H1 (cell line): ENCODE measurements around the gene DENND1A. TPM values are rescaled to one million over a fixed set of nuclear protein-coding genes. Genes with fewer than 3 reads are reported as not detected.

Experiments used
- CHD7 ChIP-seq: fragments of 300-600 bp; sonication (generic); IDR thresholded peaks from 2 replicates; pipeline ENCODE4 v1.7.1; 2012; ENCODE audit warnings: low read length, moderate library complexity, mild to moderate bottlenecking, inconsistent platforms; ENCODE audit not compliant: insufficient replicate concordance
- CTCF ChIP-seq, 3 experiments: IDR thresholded peaks; 1 replicate in 2 of 3; 2 replicates in 1 of 3; pipeline versions ENCODE4 v1.5.1 to v1.6.1; 2011; ENCODE audit warnings: low read length in 3 of 3, mild to moderate bottlenecking in 3 of 3, inconsistent platforms in 2 of 3, low read depth in 1 of 3, moderate library complexity in 1 of 3; ENCODE audit not compliant: insufficient read depth in 1 of 3; ENCODE audit errors: control extremely low read depth in 1 of 3
- RAD21 ChIP-seq, 2 experiments: IDR thresholded peaks in 1 of 2; conservative IDR thresholded peaks in 1 of 2; 2 replicates each; pipeline ENCODE4 v1.6.1; 2011; ENCODE audit warnings: low read depth in 2 of 2, low read length in 2 of 2, improper control_type of control experiment in 1 of 2, inconsistent platforms in 1 of 2, mild to moderate bottlenecking in 1 of 2, moderate library complexity in 1 of 2
- polyA plus RNA-seq, 7 experiments: library from polyadenylated mRNA; depleted of rRNA in 3 of 7; stranded (reverse) in 5 of 7; unstranded in 2 of 7; fragments of >200 nt in 5 of 7; fragments of 200-250 nt in 2 of 7; gene quantifications; 1 replicate in 5 of 7; 2 replicates in 1 of 7; 4 replicates in 1 of 7; pipeline versions ENCODE4 v1.2.1 to v1.2.3, GENCODE V29; 2011 to 2013; ENCODE audit warnings: missing spikeins in 2 of 7, mixed read lengths in 2 of 7
- total RNA-seq: library from RNA; stranded (reverse); fragmentation: NEBNext Ultra II Directional; extraction: Animal tissue kit (Norgen Biotek cat#: 25700); gene quantifications from 2 replicates; pipeline ENCODE4 v1.2.1, GENCODE V29; 2021
- TF ChIP-seq, protein P1 (sequence below): IDR thresholded peaks from 2 replicates; pipeline ENCODE4 v1.6.1; 2012; ENCODE audit warnings: low read length, inconsistent platforms

Gene DENND1A
- total and polyA plus RNA-seq, 2 of the 8 experiments (the other 6 are each of a cell fraction or from before 2014, with no cell fraction given) = 24.1 to 26.4 TPM

- TF ChIP-seq CHD7 (no peak), RAD21 (IDR thresholded peaks at IDR 0.05 in 1 of 2, conservative IDR thresholded peaks at IDR 0.05 in 1 of 2; ENCODE audit: low read depth in 2 of 2, low read length in 2 of 2) (peak; percentile 95 to 98), CTCF (IDR thresholded peaks at IDR 0.05; ENCODE audit: control extremely low read depth in 1 of 3, insufficient read depth in 1 of 3, low read depth in 1 of 3, low read length in 3 of 3) (peak in 2 of 3 experiments; percentile 71 to 73; a peak in 3 of 4 replicates)
- TF ChIP-seq, protein P1, sequence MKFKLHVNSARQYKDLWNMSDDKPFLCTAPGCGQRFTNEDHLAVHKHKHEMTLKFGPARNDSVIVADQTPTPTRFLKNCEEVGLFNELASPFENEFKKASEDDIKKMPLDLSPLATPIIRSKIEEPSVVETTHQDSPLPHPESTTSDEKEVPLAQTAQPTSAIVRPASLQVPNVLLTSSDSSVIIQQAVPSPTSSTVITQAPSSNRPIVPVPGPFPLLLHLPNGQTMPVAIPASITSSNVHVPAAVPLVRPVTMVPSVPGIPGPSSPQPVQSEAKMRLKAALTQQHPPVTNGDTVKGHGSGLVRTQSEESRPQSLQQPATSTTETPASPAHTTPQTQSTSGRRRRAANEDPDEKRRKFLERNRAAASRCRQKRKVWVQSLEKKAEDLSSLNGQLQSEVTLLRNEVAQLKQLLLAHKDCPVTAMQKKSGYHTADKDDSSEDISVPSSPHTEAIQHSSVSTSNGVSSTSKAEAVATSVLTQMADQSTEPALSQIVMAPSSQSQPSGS = no peak
These were observed 385.7 kb downstream of the DENND1A start (continued) for GRCh38 chr9:123544007-123544827.
